ENCODE measurements around the gene MAPK6. TPM values are rescaled to one million over a fixed set of nuclear protein-coding genes. Genes with fewer than 3 reads are reported as not detected.

The MAPK6 gene
- total RNA-seq, 4 donors from 2014 or later, result 53.8 to 162 (median 69.2) TPM

DNA sequence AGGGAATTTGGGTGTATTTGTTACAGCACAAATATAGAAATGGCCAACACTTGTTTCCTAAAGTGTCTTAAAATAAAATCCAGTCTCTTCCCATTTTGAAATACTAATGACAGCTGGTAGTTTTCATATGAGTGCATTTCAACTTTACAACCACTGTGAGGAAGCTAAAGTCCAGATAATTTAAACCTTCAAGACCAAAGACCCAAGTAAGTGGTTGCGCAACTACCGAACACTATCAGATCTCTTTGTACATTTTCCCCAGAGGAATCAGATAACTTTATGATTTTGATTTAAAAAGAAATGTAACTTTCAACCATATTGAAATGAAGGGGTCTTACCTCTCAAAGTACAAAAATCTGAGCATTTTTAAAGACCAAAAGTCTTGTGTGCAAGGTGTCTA is 79.3 kb downstream of the MAPK6 start:
- Histone ChIP-seq H3K4me1 (peaks cover 20 to 50% (median 29%) of the 10 kb centered on the region in 3 donors), H3K36me3 (no peaks in the 10 kb centered on the region), H3K9me3 (no peaks in the 10 kb centered on the region), H3K4me3 (no peak overlapping the region), H3K27ac (no peak overlapping the region), H3K27me3 (no peaks in the 10 kb centered on the region)
- no peak for DNase-seq
- 85 to 96% methylated on average over 2 of the region's 2 CpGs for WGBS, 2 donors
- intact Hi-C loops (cut with DNase I), result no loop called here
- TF ChIP-seq, protein P1, sequence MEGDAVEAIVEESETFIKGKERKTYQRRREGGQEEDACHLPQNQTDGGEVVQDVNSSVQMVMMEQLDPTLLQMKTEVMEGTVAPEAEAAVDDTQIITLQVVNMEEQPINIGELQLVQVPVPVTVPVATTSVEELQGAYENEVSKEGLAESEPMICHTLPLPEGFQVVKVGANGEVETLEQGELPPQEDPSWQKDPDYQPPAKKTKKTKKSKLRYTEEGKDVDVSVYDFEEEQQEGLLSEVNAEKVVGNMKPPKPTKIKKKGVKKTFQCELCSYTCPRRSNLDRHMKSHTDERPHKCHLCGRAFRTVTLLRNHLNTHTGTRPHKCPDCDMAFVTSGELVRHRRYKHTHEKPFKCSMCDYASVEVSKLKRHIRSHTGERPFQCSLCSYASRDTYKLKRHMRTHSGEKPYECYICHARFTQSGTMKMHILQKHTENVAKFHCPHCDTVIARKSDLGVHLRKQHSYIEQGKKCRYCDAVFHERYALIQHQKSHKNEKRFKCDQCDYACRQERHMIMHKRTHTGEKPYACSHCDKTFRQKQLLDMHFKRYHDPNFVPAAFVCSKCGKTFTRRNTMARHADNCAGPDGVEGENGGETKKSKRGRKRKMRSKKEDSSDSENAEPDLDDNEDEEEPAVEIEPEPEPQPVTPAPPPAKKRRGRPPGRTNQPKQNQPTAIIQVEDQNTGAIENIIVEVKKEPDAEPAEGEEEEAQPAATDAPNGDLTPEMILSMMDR (IDR thresholded peaks at IDR 0.05), result no peak
- no peak for TF ChIP-seq POLR2A (IDR thresholded peaks at IDR 0.05)

DNA sequence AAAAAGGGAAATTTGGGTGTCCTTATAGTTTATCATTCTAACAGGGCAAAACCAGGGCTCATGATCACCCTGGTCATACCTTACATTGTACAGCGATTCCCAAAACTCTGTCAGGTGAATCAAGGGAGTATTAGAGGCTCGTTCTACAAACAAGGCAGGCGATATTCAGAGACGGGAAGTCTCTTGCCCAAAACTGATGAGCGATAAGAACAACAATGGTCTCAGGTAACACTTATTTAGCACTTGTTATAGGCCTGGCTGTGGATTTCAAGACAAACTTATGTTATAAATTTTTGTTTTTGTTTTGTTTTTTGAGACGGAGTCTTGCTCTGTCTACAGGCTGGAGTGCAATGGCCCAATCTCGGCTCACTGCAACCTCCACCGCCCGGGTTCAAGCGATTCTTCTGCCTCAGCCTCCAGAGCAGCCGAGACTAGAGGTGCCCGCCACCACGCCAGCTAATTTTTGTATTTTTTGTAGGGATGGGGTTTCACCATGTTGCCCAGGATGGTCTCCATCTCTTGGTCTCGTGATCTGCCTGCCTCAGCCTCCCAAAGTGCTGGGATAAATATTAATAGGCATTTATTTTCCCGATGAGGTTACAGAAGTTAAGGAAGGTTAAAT is 80.7 kb downstream of the MAPK6 start:
- no peaks in the 10 kb centered on the region for H3K36me3 ChIP-seq
- no peak overlapping the region for H3K27ac ChIP-seq
- no peak for TF ChIP-seq POLR2A (IDR thresholded peaks at IDR 0.05)
- TF ChIP-seq, protein P1 (IDR thresholded peaks at IDR 0.05), result no peak
- no peaks in the 10 kb centered on the region for H3K27me3 ChIP-seq
- H3K9me3 ChIP-seq, result no peaks in the 10 kb centered on the region
- DNase-seq, result no peak
- 92 to 94% methylated on average over 13 to 15 of the region's 15 CpGs for WGBS, 2 donors
- intact Hi-C loops (cut with DNase I), result no loop called here
- no peak overlapping the region for H3K4me3 ChIP-seq
- peaks cover 11 to 45% (median 20%) of the 10 kb centered on the region in 3 donors for H3K4me1 ChIP-seq

- 34 to 46% methylated on average over 5 to 6 of the region's 6 CpGs for WGBS, 2 donors
- H3K9me3 ChIP-seq, result no peaks in the 10 kb centered on the region
- peaks cover 5 to 41% (median 13%) of the 10 kb centered on the region in 3 donors for H3K4me1 ChIP-seq
- TF ChIP-seq POLR2A (IDR thresholded peaks at IDR 0.05), result no peak
- TF ChIP-seq, protein P1 (IDR thresholded peaks at IDR 0.05), result no peak
- no peaks in the 10 kb centered on the region for H3K36me3 ChIP-seq
- DNase-seq, result no peak
- intact Hi-C loops (cut with DNase I), result no loop called here
- H3K27ac ChIP-seq, result no peak overlapping the region
- H3K4me3 ChIP-seq, result no peak overlapping the region
- H3K27me3 ChIP-seq, result no peaks in the 10 kb centered on the region
Observed at GRCh38 chr15:52100807-52101442, 81.9 kb downstream of the MAPK6 start.

DNA sequence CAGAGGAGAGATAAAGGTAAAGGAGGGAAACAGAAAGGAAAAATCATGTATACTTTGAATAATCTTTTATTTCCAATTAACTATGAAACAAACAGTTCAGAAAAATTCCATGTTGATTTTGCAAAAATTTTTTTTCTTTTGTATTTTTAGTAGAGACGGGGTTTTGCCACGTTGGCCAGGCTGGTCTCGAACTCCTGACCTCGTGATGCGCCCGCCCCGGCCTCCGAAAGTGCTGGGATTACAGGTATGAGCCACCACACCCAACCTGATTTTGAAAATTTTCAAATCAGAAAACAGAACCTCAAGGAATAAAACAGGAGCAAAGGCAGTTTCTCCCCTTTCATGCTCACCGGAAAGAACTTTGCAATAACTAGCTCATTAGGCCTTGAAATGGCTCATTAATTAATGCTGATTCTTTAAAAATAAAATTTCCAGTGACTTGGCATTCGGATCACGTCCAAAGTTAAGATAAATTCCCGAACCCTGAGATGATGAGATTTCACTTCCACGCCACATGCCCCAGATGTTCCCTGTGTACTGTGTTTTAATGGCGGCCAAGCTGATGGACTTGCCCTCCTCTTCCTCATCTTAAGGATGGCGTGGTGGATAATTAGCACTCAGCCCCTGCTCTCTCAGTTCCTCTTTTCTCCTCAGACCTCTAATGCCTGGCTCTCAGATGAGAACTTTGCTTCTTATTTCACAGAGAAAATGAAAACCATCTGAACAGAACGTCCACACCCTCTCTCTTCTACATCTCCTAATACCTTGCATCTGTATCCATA is 82.7 kb downstream of the MAPK6 start:
- no peak for TF ChIP-seq POLR2A (IDR thresholded peaks at IDR 0.05)
- H3K27me3 ChIP-seq, result no peaks in the 10 kb centered on the region
- 83 to 89% methylated on average over 16 of the region's 16 CpGs for WGBS, 2 donors
- intact Hi-C loops (cut with DNase I), result no loop called here
- H3K9me3 ChIP-seq, result no peaks in the 10 kb centered on the region
- no peak overlapping the region for H3K4me3 ChIP-seq
- H3K27ac ChIP-seq, result no peak overlapping the region
- no peaks in the 10 kb centered on the region for H3K36me3 ChIP-seq
- peaks cover 5 to 38% (median 10%) of the 10 kb centered on the region in 3 donors for H3K4me1 ChIP-seq
- DNase-seq, result no peak

- DNase-seq, result no peak
- no peaks in the 10 kb centered on the region for H3K36me3 ChIP-seq
- WGBS, 2 donors, result 59 to 95% methylated on average over 2 of the region's 2 CpGs
Observed at GRCh38 chr15:52102463-52102862, 83.4 kb downstream of the MAPK6 start.

More at GRCh38 chr15:52102463-52102862, 83.4 kb downstream of the MAPK6 start:
- peak overlapping the region in 1 of 4 donors; percentile 5 for H3K27ac ChIP-seq
- H3K4me1 ChIP-seq, result peaks cover 5 to 33% (median 10%) of the 10 kb centered on the region in 3 donors
- intact Hi-C loops (cut with DNase I), result no loop called here
- H3K9me3 ChIP-seq, result no peaks in the 10 kb centered on the region
- no peaks in the 10 kb centered on the region for H3K27me3 ChIP-seq
- TF ChIP-seq, protein P1 (IDR thresholded peaks at IDR 0.05), result no peak
- TF ChIP-seq POLR2A (IDR thresholded peaks at IDR 0.05), result no peak
- no peak overlapping the region for H3K4me3 ChIP-seq
